ENCODE measurements around the gene UTY.
"Not testable (repeated sequence)": the region's sequence is repeated elsewhere in the genome, so short reads cannot be mapped to it uniquely, and the experiment has no call there.

Gene UTY

DNA sequence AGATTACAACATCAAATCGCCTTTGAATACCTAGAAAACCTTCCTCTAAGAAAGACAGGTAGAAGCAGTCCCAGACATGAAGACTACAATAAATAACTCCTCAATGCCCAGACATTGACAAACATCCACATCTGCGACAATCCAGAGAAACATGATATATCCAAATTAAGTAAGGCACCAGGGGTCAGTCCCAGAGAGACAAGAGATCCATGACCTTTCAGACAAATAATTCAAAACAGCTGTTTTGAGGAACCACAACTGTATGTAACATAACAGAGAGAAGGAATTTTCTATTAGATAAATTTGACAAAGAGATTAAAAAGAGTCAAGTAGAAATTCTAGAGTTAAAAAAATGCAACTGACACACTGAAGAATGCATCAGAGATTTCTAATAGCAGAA, 200.3 kb downstream of the UTY start:
- TF ChIP-seq, protein P1, sequence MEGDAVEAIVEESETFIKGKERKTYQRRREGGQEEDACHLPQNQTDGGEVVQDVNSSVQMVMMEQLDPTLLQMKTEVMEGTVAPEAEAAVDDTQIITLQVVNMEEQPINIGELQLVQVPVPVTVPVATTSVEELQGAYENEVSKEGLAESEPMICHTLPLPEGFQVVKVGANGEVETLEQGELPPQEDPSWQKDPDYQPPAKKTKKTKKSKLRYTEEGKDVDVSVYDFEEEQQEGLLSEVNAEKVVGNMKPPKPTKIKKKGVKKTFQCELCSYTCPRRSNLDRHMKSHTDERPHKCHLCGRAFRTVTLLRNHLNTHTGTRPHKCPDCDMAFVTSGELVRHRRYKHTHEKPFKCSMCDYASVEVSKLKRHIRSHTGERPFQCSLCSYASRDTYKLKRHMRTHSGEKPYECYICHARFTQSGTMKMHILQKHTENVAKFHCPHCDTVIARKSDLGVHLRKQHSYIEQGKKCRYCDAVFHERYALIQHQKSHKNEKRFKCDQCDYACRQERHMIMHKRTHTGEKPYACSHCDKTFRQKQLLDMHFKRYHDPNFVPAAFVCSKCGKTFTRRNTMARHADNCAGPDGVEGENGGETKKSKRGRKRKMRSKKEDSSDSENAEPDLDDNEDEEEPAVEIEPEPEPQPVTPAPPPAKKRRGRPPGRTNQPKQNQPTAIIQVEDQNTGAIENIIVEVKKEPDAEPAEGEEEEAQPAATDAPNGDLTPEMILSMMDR (conservative IDR thresholded peaks at IDR 0.05; ENCODE audit: low read length), result no peak
- DNase-seq (ENCODE audit: low read depth), result no peak
- no peak overlapping the region for H3K4me3 ChIP-seq (ENCODE audit: low read length)

DNA sequence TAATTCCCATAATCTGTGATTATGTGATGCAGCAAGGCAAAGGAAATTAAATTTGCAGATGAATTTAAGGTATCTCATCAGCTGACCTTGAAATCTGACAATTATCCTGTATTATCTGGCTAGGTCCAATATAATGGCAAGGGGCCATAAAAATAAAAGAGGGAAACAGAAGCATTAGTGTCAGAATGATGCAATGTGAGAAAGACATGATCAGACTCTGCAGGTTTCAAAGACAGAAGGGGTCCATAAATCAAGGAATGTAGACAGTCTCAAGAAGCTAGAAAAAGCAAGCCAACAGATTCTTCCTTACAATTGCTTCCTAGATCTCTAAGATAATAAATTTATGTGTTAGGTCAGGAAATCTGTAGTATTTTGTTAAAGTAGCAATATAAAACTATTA, 208.1 kb downstream of the UTY start:
- TF ChIP-seq, protein P1 (conservative IDR thresholded peaks at IDR 0.05; ENCODE audit: low read length), result no peak
- no peak for DNase-seq (ENCODE audit: low read depth)

DNA sequence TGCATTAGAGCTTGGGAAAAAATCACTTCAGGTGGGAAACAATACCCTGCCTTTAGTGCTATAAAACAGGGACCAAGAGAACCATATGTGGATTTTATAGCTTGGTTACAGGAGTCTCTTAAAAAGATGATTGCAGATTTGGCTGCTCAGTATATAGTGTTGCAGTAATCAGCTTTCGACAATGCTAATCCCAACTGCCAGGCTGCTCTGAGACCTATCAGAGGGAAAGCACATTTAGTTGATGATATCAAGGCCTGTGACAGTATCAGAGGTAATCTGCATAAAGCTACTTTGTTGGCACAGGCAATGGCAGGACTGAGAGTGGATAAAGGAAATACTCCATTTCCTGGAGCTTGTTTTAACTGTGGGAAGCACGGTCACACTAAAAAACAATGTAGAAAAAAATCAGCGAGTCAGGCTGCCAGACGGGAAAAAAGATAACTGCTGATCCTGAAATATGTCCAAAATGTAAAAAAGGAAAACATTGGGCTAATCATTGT, 225.8 kb downstream of the UTY start:
- DNase-seq (ENCODE audit: low read depth); H3K4me3 ChIP-seq (ENCODE audit: low read length): not testable (repeated sequence)

More for the DNA sequence above, 208.1 kb downstream of the UTY start:
- H3K4me3 ChIP-seq (ENCODE audit: low read length), result no peak overlapping the region

DNA sequence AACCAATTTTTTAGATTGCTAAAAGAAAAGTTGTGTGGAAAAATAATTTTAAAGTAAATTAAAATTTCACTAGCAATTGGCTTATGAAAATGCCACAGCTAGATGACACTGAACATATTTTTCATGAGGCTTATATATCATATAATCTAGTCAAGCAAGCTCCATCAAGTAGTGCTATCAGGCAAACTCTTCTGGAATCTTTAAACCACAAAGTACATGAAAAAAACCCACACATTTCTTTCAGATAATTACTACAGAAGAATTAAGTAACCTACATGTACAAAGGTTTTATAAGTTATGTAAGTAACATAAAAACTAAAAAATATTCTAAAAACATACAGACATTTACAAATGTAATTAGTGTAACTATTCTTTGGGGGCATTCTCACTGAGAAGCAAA, 229.4 kb downstream of the UTY start:
- no peak overlapping the region for H3K4me3 ChIP-seq (ENCODE audit: low read length)
- DNase-seq (ENCODE audit: low read depth), result no peak
- TF ChIP-seq, protein P1 (conservative IDR thresholded peaks at IDR 0.05; ENCODE audit: low read length), result no peak

DNA sequence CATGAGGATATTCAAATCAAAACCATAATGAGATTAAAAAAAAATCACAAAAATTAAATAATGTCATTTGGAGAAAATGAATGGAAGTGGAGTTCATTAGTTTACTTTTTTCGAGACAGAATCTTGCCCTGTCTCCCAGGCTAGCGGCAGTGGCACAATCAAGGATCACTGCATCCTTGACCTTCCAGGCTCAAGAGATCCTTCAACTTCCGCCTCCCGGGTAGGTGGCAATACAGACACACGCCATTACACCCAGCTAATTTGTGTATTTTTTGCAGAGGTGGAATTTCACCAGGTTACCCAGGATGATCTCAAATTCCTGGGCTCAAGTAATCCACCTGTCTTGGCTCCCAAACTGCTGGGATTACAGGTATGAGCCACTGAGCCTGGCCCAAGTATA, 236.1 kb downstream of the UTY start:
- TF ChIP-seq, protein P1 (conservative IDR thresholded peaks at IDR 0.05; ENCODE audit: low read length), result no peak
- no peak for DNase-seq (ENCODE audit: low read depth)
- no peak overlapping the region for H3K4me3 ChIP-seq (ENCODE audit: low read length)

DNA sequence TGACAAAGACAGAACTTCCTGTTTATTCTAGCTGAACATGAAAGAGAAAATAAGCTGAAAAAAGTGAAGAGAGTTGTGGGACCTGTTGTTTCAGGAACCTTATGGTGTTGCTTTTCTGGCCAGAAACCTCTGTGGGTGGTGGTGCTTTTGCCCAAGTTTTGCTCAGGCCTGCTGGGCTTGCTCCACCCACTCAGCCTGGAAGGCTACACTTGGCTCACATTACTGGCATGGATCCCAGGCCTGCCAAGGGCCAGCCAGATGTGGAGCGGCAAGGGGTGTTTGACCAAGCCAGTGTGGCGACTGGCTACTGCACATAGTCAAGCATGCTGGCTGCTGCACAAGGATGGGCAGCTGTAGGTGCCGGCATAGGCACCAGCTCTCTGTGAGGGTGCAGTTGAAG, 245.9 kb downstream of the UTY start:
- H3K4me3 ChIP-seq (ENCODE audit: low read length), result no peak overlapping the region
- peak; percentile 45 for DNase-seq (ENCODE audit: low read depth)
- TF ChIP-seq, protein P1 (conservative IDR thresholded peaks at IDR 0.05; ENCODE audit: low read length), result no peak

DNA sequence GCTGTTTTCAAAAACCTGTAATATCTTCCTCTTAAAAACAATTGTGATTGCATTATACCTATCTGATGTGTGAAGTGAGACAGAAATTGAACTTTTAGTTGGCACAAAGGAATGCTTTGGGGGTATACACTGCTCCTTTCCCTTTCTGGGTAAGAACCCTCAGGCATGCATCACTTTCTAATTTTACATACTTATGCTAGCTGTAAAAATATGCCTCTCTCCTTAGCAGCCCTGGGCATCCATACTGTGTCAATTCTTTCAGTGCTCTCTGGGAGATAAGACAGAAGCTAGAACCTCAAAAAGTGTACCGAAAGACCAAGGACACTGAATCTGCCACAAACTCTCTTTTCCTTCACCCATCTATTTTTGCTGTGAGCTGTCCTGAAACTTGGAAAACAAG, 246.7 kb downstream of the UTY start:
- TF ChIP-seq, protein P1 (conservative IDR thresholded peaks at IDR 0.05; ENCODE audit: low read length), result no peak
- no peak for DNase-seq (ENCODE audit: low read depth)
- H3K4me3 ChIP-seq (ENCODE audit: low read length), result no peak overlapping the region

All from AG10803 (cell line).